H1 (cell line): ENCODE measurements around the gene UBXN1. TPM values are rescaled to one million over a fixed set of nuclear protein-coding genes. Genes with fewer than 3 reads are reported as not detected.

Source experiments
- ASH2L ChIP-seq: fragments of 200-600, 300-600 bp; sonication (generic); IDR thresholded peaks from one replicate; pipeline ENCODE4 v1.7.1; 2017; ENCODE audit warnings: low read length
- CHD2 ChIP-seq: IDR thresholded peaks from 2 replicates; pipeline ENCODE4 v1.6.1; 2012; ENCODE audit warnings: low read length, improper control_type of control experiment
- CTBP2 ChIP-seq: IDR thresholded peaks from 2 replicates; pipeline ENCODE4 v1.7.0; 2011; ENCODE audit warnings: borderline replicate concordance, mild to moderate bottlenecking, moderate library complexity, mixed read lengths, low read length; ENCODE audit not compliant: insufficient read depth, insufficient read length
- EP300 ChIP-seq, 2 experiments: IDR thresholded peaks; 1 replicate in 1 of 2; 2 replicates in 1 of 2; pipeline ENCODE4 v1.6.1; 2011 to 2012; ENCODE audit warnings: low read depth in 2 of 2, low read length in 2 of 2, mild to moderate bottlenecking in 2 of 2, borderline replicate concordance in 1 of 2, inconsistent platforms in 1 of 2, moderate library complexity in 1 of 2
- KDM4A ChIP-seq: IDR thresholded peaks from one replicate; pipeline ENCODE4 v1.7.1; 2012; ENCODE audit warnings: low read depth, mild to moderate bottlenecking, moderate library complexity, low read length, inconsistent platforms; ENCODE audit not compliant: severe bottlenecking
- KDM5A ChIP-seq: fragments of 200-600 bp; IDR thresholded peaks from 2 replicates; pipeline ENCODE4 v1.7.1; 2012; ENCODE audit warnings: mild to moderate bottlenecking, low read length, inconsistent platforms, mixed read lengths
- NANOG ChIP-seq: IDR thresholded peaks from 2 replicates; pipeline ENCODE4 v1.6.1; 2011; ENCODE audit warnings: low read length, low read depth, mild to moderate bottlenecking, inconsistent platforms; ENCODE audit not compliant: insufficient read depth, poor library complexity, severe bottlenecking
- NRF1 ChIP-seq: IDR thresholded peaks from 2 replicates; pipeline ENCODE4 v1.6.1; 2011; ENCODE audit warnings: mild to moderate bottlenecking, low read depth, low read length, improper control_type of control experiment
- PHF8 ChIP-seq: fragments of 200-600 bp; sonication (generic); conservative IDR thresholded peaks from 2 replicates; pipeline ENCODE4 v1.7.1; 2012; ENCODE audit warnings: low read depth, mild to moderate bottlenecking, inconsistent platforms, low read length, moderate library complexity
- POLR2A ChIP-seq, 2 experiments: IDR thresholded peaks; 1 replicate in 1 of 2; 2 replicates in 1 of 2; pipeline ENCODE4 v1.6.1; 2011; ENCODE audit warnings: low read depth in 2 of 2, low read length in 2 of 2, mild to moderate bottlenecking in 2 of 2; ENCODE audit errors: control extremely low read depth in 1 of 2
- POLR2AphosphoS5 ChIP-seq: IDR thresholded peaks from 2 replicates; pipeline ENCODE4 v1.6.1; 2011; ENCODE audit warnings: low read depth, low read length
- POU5F1 ChIP-seq: IDR thresholded peaks from 2 replicates; pipeline ENCODE4 v1.6.1; 2011; ENCODE audit warnings: low read depth, mild to moderate bottlenecking, low read length, moderate library complexity
- RBBP5 ChIP-seq: IDR thresholded peaks from 2 replicates; pipeline ENCODE4 v1.7.1; 2012; ENCODE audit warnings: low read depth, mild to moderate bottlenecking, inconsistent platforms, low read length, moderate library complexity, borderline replicate concordance
- RFX5 ChIP-seq: IDR thresholded peaks from 2 replicates; pipeline ENCODE4 v1.6.1; 2011; ENCODE audit warnings: low read depth, low read length, improper control_type of control experiment, borderline replicate concordance
- RXRA ChIP-seq: IDR thresholded peaks from 2 replicates; pipeline ENCODE4 v1.6.1; 2011; ENCODE audit warnings: low read depth, mild to moderate bottlenecking, low read length, moderate library complexity; ENCODE audit not compliant: insufficient read depth
- SIN3A ChIP-seq, 2 experiments: IDR thresholded peaks in 1 of 2; conservative IDR thresholded peaks in 1 of 2; 2 replicates each; pipeline ENCODE4 v1.6.1; 2011 to 2012; ENCODE audit warnings: low read length in 2 of 2, improper control_type of control experiment in 1 of 2, low read depth in 1 of 2, mild to moderate bottlenecking in 1 of 2
- SIX5 ChIP-seq: IDR thresholded peaks from 2 replicates; pipeline ENCODE4 v1.6.1; 2011; ENCODE audit warnings: mild to moderate bottlenecking, low read depth, low read length
- SP1 ChIP-seq: IDR thresholded peaks from 2 replicates; pipeline ENCODE4 v1.6.1; 2011; ENCODE audit warnings: low read depth, low read length
- SP4 ChIP-seq: IDR thresholded peaks from 2 replicates; pipeline ENCODE4 v1.6.1; 2012; ENCODE audit warnings: low read length, inconsistent platforms
- SRF ChIP-seq: IDR thresholded peaks from 2 replicates; pipeline ENCODE4 v1.6.1; 2011; ENCODE audit warnings: mild to moderate bottlenecking, low read depth, low read length, moderate library complexity
- SUZ12 ChIP-seq: fragments of 200-600 bp; sonication (generic); IDR thresholded peaks from 2 replicates; pipeline ENCODE4 v1.6.1; 2012; ENCODE audit warnings: mild to moderate bottlenecking, inconsistent platforms, low read length, moderate library complexity, mixed read lengths
- TAF1 ChIP-seq: IDR thresholded peaks from 2 replicates; pipeline ENCODE4 v1.6.1; 2011; ENCODE audit warnings: mild to moderate bottlenecking, low read depth, low read length
- TAF7 ChIP-seq: optimal IDR thresholded peaks from 2 replicates; pipeline ENCODE3; 2011; ENCODE audit warnings: low read depth, mild to moderate bottlenecking, inconsistent platforms, low read length, moderate library complexity, borderline replicate concordance
- TEAD4 ChIP-seq: IDR thresholded peaks from 2 replicates; pipeline ENCODE4 v1.6.1; 2012; ENCODE audit warnings: low read depth, low read length, inconsistent platforms, mixed read lengths
- polyA plus RNA-seq, 7 experiments: library from polyadenylated mRNA; depleted of rRNA in 3 of 7; stranded (reverse) in 5 of 7; unstranded in 2 of 7; fragments of >200 nt in 5 of 7; fragments of 200-250 nt in 2 of 7; gene quantifications; 1 replicate in 5 of 7; 2 replicates in 1 of 7; 4 replicates in 1 of 7; pipeline versions ENCODE4 v1.2.1 to v1.2.3, GENCODE V29; 2011 to 2013; ENCODE audit warnings: missing spikeins in 2 of 7, mixed read lengths in 2 of 7
- total RNA-seq: library from RNA; stranded (reverse); fragmentation: NEBNext Ultra II Directional; extraction: Animal tissue kit (Norgen Biotek cat#: 25700); gene quantifications from 2 replicates; pipeline ENCODE4 v1.2.1, GENCODE V29; 2021
- TF ChIP-seq, protein P1 (sequence below): IDR thresholded peaks from 2 replicates; pipeline ENCODE4 v1.6.1; 2012; ENCODE audit warnings: inconsistent platforms

UBXN1 gene
- total and polyA plus RNA-seq, 2 of the 8 experiments (the other 6 are each of a cell fraction or from before 2014, with no cell fraction given), result 78.6 to 114 TPM

GRCh38 chr11:62671608-62672389, 7.1 kb downstream of the UBXN1 start, which contains the start of the genes LBHD1 and UQCC3 (continued):
- TF ChIP-seq NANOG (no peak), SP4 (0 out of 2 replicates have a peak, but pooled peaks have one; percentile 13), RBBP5 (no peak), KDM5A (0 out of 2 replicates have a peak, but pooled peaks have one; percentile 50), RFX5 (no peak), POU5F1 (no peak), KDM4A (peak; percentile 54), CHD2 (no peak), TEAD4 (peak; percentile 47), POLR2A (IDR thresholded peaks at IDR 0.05; ENCODE audit: control extremely low read depth in 1 of 2, low read depth in 2 of 2, low read length in 2 of 2) (peak in 1 of 2 experiments; percentile 71; a peak in 2 of 3 replicates), SP1 (no peak), RXRA (no peak), PHF8 (peak; percentile 85), SUZ12 (no peak), ASH2L (peak; percentile 88), SIN3A (conservative IDR thresholded peaks at IDR 0.05 in 1 of 2, IDR thresholded peaks at IDR 0.05 in 1 of 2; ENCODE audit: low read depth in 1 of 2, low read length in 2 of 2) (peak; percentile 63 to 87; a peak in 3 of 4 replicates), TAF7 (peak; percentile 69), SRF (no peak), EP300 (IDR thresholded peaks at IDR 0.05; ENCODE audit: borderline replicate concordance in 1 of 2, low read depth in 2 of 2, low read length in 2 of 2) (no peak), CTBP2 (no peak), SIX5 (no peak), TAF1 (peak; percentile 95), NRF1 (no peak), POLR2AphosphoS5 (0 out of 2 replicates have a peak, but pooled peaks have one; percentile 57)
- TF ChIP-seq, protein P1, sequence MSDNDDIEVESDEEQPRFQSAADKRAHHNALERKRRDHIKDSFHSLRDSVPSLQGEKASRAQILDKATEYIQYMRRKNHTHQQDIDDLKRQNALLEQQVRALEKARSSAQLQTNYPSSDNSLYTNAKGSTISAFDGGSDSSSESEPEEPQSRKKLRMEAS, result peak; percentile 69
